ENCODE results near the gene F2. TPM values are rescaled to one million over a fixed set of nuclear protein-coding genes. Genes with fewer than 3 reads are reported as not detected.

The F2 gene
- total and polyA plus RNA-seq, 2 experiments from 2014 or later = not detected

GRCh38 chr11:46745995-46746394 is 27.0 kb downstream of the F2 start:
- H3K36me3 ChIP-seq (ENCODE audit: low read depth) = peaks cover 74% of the 10 kb centered on the region
- H3K4me1 ChIP-seq (ENCODE audit: insufficient read depth) = no peaks in the 10 kb centered on the region
- H3K9me3 ChIP-seq (ENCODE audit: low read depth) = no peaks in the 10 kb centered on the region
- no peaks in the 10 kb centered on the region for H3K27me3 ChIP-seq (replicated peaks; ENCODE audit: insufficient read depth)
- DNase-seq = no peak
- no peak overlapping the region for H3K9ac ChIP-seq
- H3K4me3 ChIP-seq = no peak overlapping the region
- in situ Hi-C loops (cut with MboI) = no loop called here
- no peaks in the 10 kb centered on the region for H3K79me2 ChIP-seq (ENCODE audit: insufficient read depth)
- no peak for TF ChIP-seq EZH2 (IDR thresholded peaks at IDR 0.05; ENCODE audit: insufficient read depth, poor library complexity, severe bottlenecking)
- no peak for TF ChIP-seq EZH2phosphoT487 (IDR thresholded peaks at IDR 0.05; ENCODE audit: insufficient read depth, low read depth)
- H3K9me2 ChIP-seq (ENCODE audit: insufficient read depth) = no peaks in the 10 kb centered on the region
- H3K4me2 ChIP-seq (ENCODE audit: unreplicated experiment) = no peak overlapping the region
- 96 to 98% methylated on average over 3 of the region's 3 CpGs for WGBS, 2 experiments (ENCODE audit: low coverage in 1 of 2, low lambda C conversion rate in 2 of 2, missing lambda C conversion rate in 2 of 2)
- no peaks in the 10 kb centered on the region for H3F3A ChIP-seq (ENCODE audit: insufficient read depth)
- H4K20me1 ChIP-seq (ENCODE audit: insufficient read depth) = no peaks in the 10 kb centered on the region
- no peak overlapping the region for H3K27ac ChIP-seq
- H2AFZ ChIP-seq = no peak overlapping the region

DNA sequence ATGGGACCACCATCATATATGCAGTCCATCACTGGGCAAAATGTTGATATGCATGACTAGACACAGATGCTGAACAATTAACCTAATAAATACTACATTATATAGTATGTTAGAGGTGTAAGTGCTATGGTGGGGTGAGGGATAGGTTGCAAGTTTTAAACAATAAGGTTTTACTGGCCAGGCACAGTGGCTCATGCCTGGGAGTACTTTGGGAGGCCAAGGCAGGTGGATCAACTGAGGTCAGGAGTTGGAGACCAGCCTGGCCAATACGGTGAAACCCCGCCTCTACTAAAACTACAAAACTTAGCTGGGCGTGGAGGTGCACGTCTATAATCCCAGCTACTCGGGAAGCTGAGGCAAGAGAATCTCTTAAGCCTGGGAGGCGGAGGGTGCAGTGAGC is 28.1 kb downstream of the F2 start:
- Histone ChIP-seq H3K27me3 (replicated peaks; ENCODE audit: insufficient read depth) (no peaks in the 10 kb centered on the region), H3K4me3 (no peak overlapping the region), H3K9ac (no peak overlapping the region), H3K4me1 (ENCODE audit: insufficient read depth) (no peaks in the 10 kb centered on the region), H3K27ac (no peak overlapping the region), H3K9me3 (ENCODE audit: low read depth) (no peaks in the 10 kb centered on the region), H3F3A (ENCODE audit: insufficient read depth) (no peaks in the 10 kb centered on the region), H2AFZ (no peak overlapping the region), H3K36me3 (ENCODE audit: low read depth) (peaks cover 75% of the 10 kb centered on the region), H3K79me2 (ENCODE audit: insufficient read depth) (no peaks in the 10 kb centered on the region), H3K4me2 (ENCODE audit: unreplicated experiment) (no peak overlapping the region), H3K9me2 (ENCODE audit: insufficient read depth) (no peaks in the 10 kb centered on the region), H4K20me1 (ENCODE audit: insufficient read depth) (no peaks in the 10 kb centered on the region)
- no peak for DNase-seq
- TF ChIP-seq EZH2 (IDR thresholded peaks at IDR 0.05; ENCODE audit: insufficient read depth, poor library complexity, severe bottlenecking) (no peak), EZH2phosphoT487 (IDR thresholded peaks at IDR 0.05; ENCODE audit: insufficient read depth, low read depth) (no peak)
- WGBS, 2 experiments (ENCODE audit: low coverage in 1 of 2, low lambda C conversion rate in 2 of 2, missing lambda C conversion rate in 2 of 2) = 89 to 93% methylated on average over 6 of the region's 6 CpGs
- in situ Hi-C loops (cut with MboI) = no loop called here

DNA sequence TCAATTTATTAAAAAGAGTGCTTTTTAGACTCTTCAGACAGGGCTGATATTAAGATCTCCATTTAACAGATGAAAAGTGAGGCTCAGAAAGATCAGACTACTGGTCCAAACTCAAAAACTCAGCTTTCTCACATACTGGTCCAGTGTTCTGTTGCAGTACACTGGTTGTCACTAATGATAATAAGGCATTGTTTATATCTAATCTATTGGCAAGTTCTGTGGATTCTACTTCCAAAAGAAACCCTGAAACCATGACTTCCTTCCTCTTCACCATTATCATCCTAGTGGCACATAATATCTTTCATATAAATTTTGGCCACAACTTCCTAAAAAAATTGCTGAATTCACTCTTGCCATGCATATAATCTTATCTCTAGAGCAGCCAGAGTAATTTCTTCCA is 36.9 kb downstream of the F2 start:
- H3K27ac ChIP-seq = no peak overlapping the region
- no peaks in the 10 kb centered on the region for H3K79me2 ChIP-seq (ENCODE audit: insufficient read depth)
- no peak overlapping the region for H3K4me2 ChIP-seq (ENCODE audit: unreplicated experiment)
- no peak overlapping the region for H2AFZ ChIP-seq
- H3K36me3 ChIP-seq (ENCODE audit: low read depth) = peaks cover 77% of the 10 kb centered on the region
- no peak for DNase-seq
- H3K27me3 ChIP-seq (replicated peaks; ENCODE audit: insufficient read depth) = no peaks in the 10 kb centered on the region
- H3K4me3 ChIP-seq = no peak overlapping the region
- H4K20me1 ChIP-seq (ENCODE audit: insufficient read depth) = peaks cover 3% of the 10 kb centered on the region; the same call in 1 of the 2 replicates
- TF ChIP-seq EZH2 (IDR thresholded peaks at IDR 0.05; ENCODE audit: insufficient read depth, poor library complexity, severe bottlenecking) (no peak), EZH2phosphoT487 (IDR thresholded peaks at IDR 0.05; ENCODE audit: insufficient read depth, low read depth) (no peak)
- 0 out of 2 replicates have a peak, but pooled peaks cover 13% of the 10 kb centered on the region for H3F3A ChIP-seq (ENCODE audit: insufficient read depth)
- no peaks in the 10 kb centered on the region for H3K4me1 ChIP-seq (ENCODE audit: insufficient read depth)
- in situ Hi-C loops (cut with MboI) = no loop called here
- H3K9me3 ChIP-seq (ENCODE audit: low read depth) = no peaks in the 10 kb centered on the region
- no peak overlapping the region for H3K9ac ChIP-seq
- H3K9me2 ChIP-seq (ENCODE audit: insufficient read depth) = no peaks in the 10 kb centered on the region

DNA sequence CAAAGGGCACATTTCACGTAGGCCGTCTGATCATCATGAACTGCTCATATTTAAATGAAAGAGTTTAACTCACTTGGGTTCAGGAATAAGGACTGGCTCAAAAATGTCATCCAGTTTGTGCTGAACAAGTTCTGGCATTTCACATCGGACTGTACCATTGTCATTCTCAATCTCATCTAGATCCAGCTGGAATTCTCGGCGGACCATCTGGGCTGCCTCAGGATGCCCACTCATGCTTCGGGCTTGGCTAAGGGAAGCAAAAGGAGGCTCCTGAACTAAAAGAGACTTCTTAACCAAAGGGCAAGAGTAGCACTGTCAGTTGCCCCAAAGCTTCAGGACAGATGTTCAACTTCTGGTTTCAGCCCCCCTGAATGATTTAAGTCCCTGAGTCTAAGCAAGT is 40.2 kb downstream of the F2 start:
- Histone ChIP-seq H4K20me1 (ENCODE audit: insufficient read depth) (peaks cover 3% of the 10 kb centered on the region; the same call in 1 of the 2 replicates), H3K79me2 (ENCODE audit: insufficient read depth) (no peaks in the 10 kb centered on the region), H3K27ac (no peak overlapping the region), H3K9me3 (ENCODE audit: low read depth) (no peaks in the 10 kb centered on the region), H2AFZ (no peak overlapping the region), H3K9me2 (ENCODE audit: insufficient read depth) (no peaks in the 10 kb centered on the region), H3K9ac (no peak overlapping the region), H3K36me3 (ENCODE audit: low read depth) (peaks cover 74% of the 10 kb centered on the region), H3K4me2 (ENCODE audit: unreplicated experiment) (no peak overlapping the region), H3F3A (ENCODE audit: insufficient read depth) (0 out of 2 replicates have a peak, but pooled peaks cover 13% of the 10 kb centered on the region), H3K4me1 (ENCODE audit: insufficient read depth) (no peaks in the 10 kb centered on the region), H3K27me3 (replicated peaks; ENCODE audit: insufficient read depth) (no peaks in the 10 kb centered on the region), H3K4me3 (no peak overlapping the region)
- TF ChIP-seq EZH2phosphoT487 (IDR thresholded peaks at IDR 0.05; ENCODE audit: insufficient read depth, low read depth) = no peak
- TF ChIP-seq EZH2 (IDR thresholded peaks at IDR 0.05; ENCODE audit: insufficient read depth, poor library complexity, severe bottlenecking) = no peak
- DNase-seq = no peak
- in situ Hi-C loops (cut with MboI) = no loop called here
- 98% methylated on average over 6 of the region's 6 CpGs for WGBS, 2 experiments (ENCODE audit: low coverage in 1 of 2, low lambda C conversion rate in 2 of 2, missing lambda C conversion rate in 2 of 2)
